HepG2 (cell line): ENCODE measurements around the gene ATP6V1C2. TPM values are rescaled to one million over a fixed set of nuclear protein-coding genes. Genes with fewer than 3 reads are reported as not detected.

Source experiments
- ATAC-seq: fragments of 200-7000 bp; cut with Tn5 transposase; 3 replicates; pipeline ENCODE4 v1.9.1; 2020; ENCODE audit warnings: mild to moderate bottlenecking, moderate library complexity
- BruUV-seq: library from RNA; stranded (reverse); fragments of 400-500 nt; replicated peaks from 2 replicates; lab custom pipeline; 2021; lab: Mats Ljungman, UMichigan
- CTCF ChIA-PET: fragments of 300-600 bp; formaldehyde crosslinking; extraction: SDS; loops from one replicate; lab custom pipeline; 2021; ENCODE audit warnings: low total read pairs, inconsistent platforms, low intra/inter-chr PET ratio; lab: Yijun Ruan, JAX
- POLR2A ChIA-PET: fragments of 350-600 bp; sonication (Branson Sonifier 250); formaldehyde crosslinking; loops from one replicate; lab custom pipeline; 2020; ENCODE audit warnings: antibody characterized with exemption, inconsistent platforms; lab: Yijun Ruan, JAX
- DNase-seq: peaks from one replicate; pipeline ENCODE4 v3.0.0-alpha.2; 2015; ENCODE audit warnings: low spot score
- FAIRE-seq: peaks from 3 replicates; lab custom pipeline; 2011; peaks lifted over from hg19 to GRCh38; lab: Jason Lieb, UNC
- H2AFZ ChIP-seq: one replicate; pipeline ENCODE4 v1.6.1; 2011; ENCODE audit warnings: low read length, inconsistent platforms
- H3K27ac ChIP-seq: fragments of 300-600 bp; 3 replicates; pipeline ENCODE4 v1.8.0; 2011; ENCODE audit warnings: mixed run types, mild to moderate bottlenecking, mixed read lengths, low read length, inconsistent platforms; ENCODE audit not compliant: insufficient read depth; ENCODE audit errors: extremely low read length
- H3K27me3 ChIP-seq, 2 experiments: fragments of 200-600 bp in 1 of 2; 2 replicates in 1 of 2; 3 replicates in 1 of 2; pipeline versions ENCODE4 v1.6.0 to v1.8.0; 2011; ENCODE audit warnings: low read length in 2 of 2, mild to moderate bottlenecking in 2 of 2, moderate library complexity in 2 of 2, inconsistent platforms in 1 of 2; ENCODE audit not compliant: insufficient read depth in 2 of 2, control insufficient read depth in 1 of 2
- H3K36me3 ChIP-seq, 2 experiments: fragments of 200-600 bp in 1 of 2; replicated peaks in 1 of 2; 2 replicates in 1 of 2; 3 replicates in 1 of 2; pipeline versions ENCODE4 v1.5.1 to v1.8.0; 2011; ENCODE audit warnings: low read length in 2 of 2, inconsistent platforms in 1 of 2; ENCODE audit not compliant: insufficient read depth in 2 of 2, control insufficient read depth in 1 of 2
- H3K4me1 ChIP-seq: 2 replicates; pipeline ENCODE4 v1.5.1; 2012; ENCODE audit warnings: low read length, inconsistent platforms; ENCODE audit not compliant: insufficient read depth
- H3K4me2 ChIP-seq: 2 replicates; pipeline ENCODE4 v1.6.0; 2011; ENCODE audit warnings: low read depth, low read length, inconsistent platforms
- H3K4me3 ChIP-seq, 3 experiments: fragments of 200-600 bp in 1 of 3; sonication (generic), shearing (Covaris generic) in 1 of 3; replicated peaks in 1 of 3; 2 replicates each; pipeline ENCODE4 v1.5.1; 2011 to 2016; ENCODE audit warnings: low read length in 3 of 3, inconsistent platforms in 2 of 3, low read depth in 2 of 3, mild to moderate bottlenecking in 2 of 3, control low read depth in 1 of 3, mixed read lengths in 1 of 3; ENCODE audit not compliant: insufficient read depth in 1 of 3
- H3K79me2 ChIP-seq: one replicate; pipeline ENCODE4 v1.6.1; 2011; ENCODE audit warnings: low read length, inconsistent platforms; ENCODE audit not compliant: insufficient read depth
- H3K9ac ChIP-seq: 2 replicates; pipeline ENCODE4 v1.6.0; 2011; ENCODE audit warnings: mild to moderate bottlenecking, low read depth, low read length, inconsistent platforms; ENCODE audit not compliant: insufficient read depth
- H3K9me3 ChIP-seq: 2 replicates; pipeline ENCODE4 v1.5.1; 2012; ENCODE audit warnings: mild to moderate bottlenecking, low read length
- H4K20me1 ChIP-seq: 2 replicates; pipeline ENCODE4 v1.6.0; 2011; ENCODE audit warnings: inconsistent platforms, mild to moderate bottlenecking, low read length, moderate library complexity; ENCODE audit not compliant: insufficient read depth
- CBX1 ChIP-seq: IDR thresholded peaks from one replicate; pipeline ENCODE4 v1.6.1; 2016; ENCODE audit warnings: antibody characterized with exemption, low read depth
- CC2D1A ChIP-seq: sonication (generic); formaldehyde crosslinking; IDR thresholded peaks from 2 replicates; pipeline ENCODE4 v1.8.1; 2023; ENCODE audit warnings: mild to moderate bottlenecking, missing genetic modification reagents
- CEBPG ChIP-seq: IDR thresholded peaks from 2 replicates; pipeline ENCODE4 v1.6.1; 2016
- GATAD1 ChIP-seq: IDR thresholded peaks from 2 replicates; pipeline ENCODE4 v1.6.1; 2016; ENCODE audit warnings: missing genetic modification reagents, missing compliant biosample characterization
- HDAC6 ChIP-seq: fragments of 200-600 bp; sonication (generic); IDR thresholded peaks from 2 replicates; pipeline ENCODE4 v1.7.0; 2017; ENCODE audit warnings: mild to moderate bottlenecking, antibody characterized with exemption, low read length, low read depth
- HNF4A ChIP-seq: sonication (generic); formaldehyde crosslinking; IDR thresholded peaks from 2 replicates; pipeline ENCODE4 v1.4.0; 2020; ENCODE audit warnings: missing genetic modification reagents
- KDM3A ChIP-seq: IDR thresholded peaks from 2 replicates; pipeline ENCODE4 v1.6.1; 2018; ENCODE audit warnings: low read depth, missing compliant biosample characterization
- SRF ChIP-seq: IDR thresholded peaks from 2 replicates; pipeline ENCODE4 v1.6.1; 2011; ENCODE audit warnings: mild to moderate bottlenecking, low read depth, low read length, moderate library complexity
- ZNF234 ChIP-seq: sonication (generic); formaldehyde crosslinking; conservative IDR thresholded peaks from 2 replicates; pipeline ENCODE4 v1.5.1; 2020; ENCODE audit warnings: mild to moderate bottlenecking, missing genetic modification reagents
- ZNF567 ChIP-seq: sonication (generic); formaldehyde crosslinking; IDR thresholded peaks from 2 replicates; pipeline ENCODE4 v1.8.1; 2023; ENCODE audit warnings: mild to moderate bottlenecking, missing genetic modification reagents, borderline replicate concordance
- ZNF672 ChIP-seq: sonication (generic); formaldehyde crosslinking; IDR thresholded peaks from 2 replicates; pipeline ENCODE4 v1.8.1; 2022; ENCODE audit warnings: missing genetic modification reagents
- ZNF879 ChIP-seq: sonication (generic); formaldehyde crosslinking; IDR thresholded peaks from 2 replicates; pipeline ENCODE4 v1.8.1; 2023; ENCODE audit warnings: missing genetic modification reagents
- WGBS: methylation state at CpG from one replicate; pipeline ENCODE4 v1.1.6; 2017; ENCODE audit warnings: low lambda C conversion rate; 5-methylcytosine and 5-hydroxymethylcytosine counted together
- in situ Hi-C: cut with HindIII; loops from 2 replicates; pipeline ENCODE4 v1.10.0; 2017; ENCODE audit warnings: low pct_unique_long_range_greater_than_20kb; ENCODE audit not compliant: extremely low pct_ligation_motif_present
- intact Hi-C: fragments of 100-400 bp; cut with micrococcal nuclease; formaldehyde crosslinking; loops from one replicate; pipeline ENCODE4 v1.10.0; 2022; ENCODE audit not compliant: unreplicated experiment
- polyA plus RNA-seq, 8 experiments: library from polyadenylated mRNA; depleted of rRNA in 3 of 8; stranded (reverse) in 7 of 8; unstranded in 1 of 8; fragments of >200 nt; fragmentation: Illumina TruSeq in 4 of 8; extraction: Trizol in 4 of 8; gene quantifications; 2 replicates each; pipeline versions ENCODE4 v1.2.1 to v1.2.3, GENCODE V29; 2011 to 2016; ENCODE audit warnings: low read depth in 4 of 8, missing spikeins in 1 of 8, mixed read lengths in 1 of 8; ENCODE audit not compliant: insufficient read depth in 1 of 8
- total RNA-seq, 5 experiments: library from RNA; depleted of rRNA; stranded (reverse); fragments of >200 nt; fragmentation: Illumina TruSeq; extraction: Trizol; gene quantifications; 2 replicates each; pipeline ENCODE4 v1.2.3, GENCODE V29; 2016; ENCODE audit warnings: low read depth in 1 of 5
- TF ChIP-seq, protein P1 (sequence below): sonication (generic); formaldehyde crosslinking; IDR thresholded peaks from 2 replicates; pipeline ENCODE4 v1.8.0; 2022; ENCODE audit warnings: mild to moderate bottlenecking, missing genetic modification reagents; ENCODE audit not compliant: insufficient replicate concordance

Gene ATP6V1C2
- total and polyA plus RNA-seq, 2 of the 13 experiments (the other 11 are each of a cell fraction or from before 2014, with no cell fraction given) = 0.04 to 0.29 TPM

- Histone ChIP-seq H3K4me1 (peaks cover 26% of the 10 kb centered on the region), H3K79me2 (no peaks in the 10 kb centered on the region), H2AFZ (no peak overlapping the region), H3K4me2 (no peak overlapping the region), H4K20me1 (no peaks in the 10 kb centered on the region), H3K4me3 (no peak overlapping the region), H3K9me3 (no peaks in the 10 kb centered on the region), H3K36me3 (no peaks in the 10 kb centered on the region), H3K27ac (no peak overlapping the region), H3K9ac (no peak overlapping the region), H3K27me3 (peaks cover 10 to 70% of the 10 kb centered on the region in 2 experiments; a peak in 4 of 5 replicates)
- FAIRE-seq (no peak), ATAC-seq (no peak), DNase-seq (no peak)
- in situ Hi-C loops = no loop called here
- intact Hi-C loops = no loop called here
- CTCF ChIA-PET = no interaction called here
- BruUV-seq = no TSS peak
- 33% methylated on average over 3 of the region's 4 CpGs for WGBS
- POLR2A ChIA-PET = no interaction called here
- TF ChIP-seq ZNF672 (CRISPR knock-in tag) = no peak
- no peak for TF ChIP-seq KDM3A (CRISPR knock-in tag)
- TF ChIP-seq GATAD1 (CRISPR knock-in tag) = no peak
- TF ChIP-seq, protein P1, sequence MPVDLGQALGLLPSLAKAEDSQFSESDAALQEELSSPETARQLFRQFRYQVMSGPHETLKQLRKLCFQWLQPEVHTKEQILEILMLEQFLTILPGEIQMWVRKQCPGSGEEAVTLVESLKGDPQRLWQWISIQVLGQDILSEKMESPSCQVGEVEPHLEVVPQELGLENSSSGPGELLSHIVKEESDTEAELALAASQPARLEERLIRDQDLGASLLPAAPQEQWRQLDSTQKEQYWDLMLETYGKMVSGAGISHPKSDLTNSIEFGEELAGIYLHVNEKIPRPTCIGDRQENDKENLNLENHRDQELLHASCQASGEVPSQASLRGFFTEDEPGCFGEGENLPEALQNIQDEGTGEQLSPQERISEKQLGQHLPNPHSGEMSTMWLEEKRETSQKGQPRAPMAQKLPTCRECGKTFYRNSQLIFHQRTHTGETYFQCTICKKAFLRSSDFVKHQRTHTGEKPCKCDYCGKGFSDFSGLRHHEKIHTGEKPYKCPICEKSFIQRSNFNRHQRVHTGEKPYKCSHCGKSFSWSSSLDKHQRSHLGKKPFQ (CRISPR knock-in tag) = no peak
- no peak for TF ChIP-seq CBX1
- TF ChIP-seq ZNF567 = no peak
- TF ChIP-seq HDAC6 = no peak
- TF ChIP-seq CC2D1A (CRISPR knock-in tag) = no peak
- no peak for TF ChIP-seq CEBPG (CRISPR knock-in tag)
- TF ChIP-seq ZNF879 (CRISPR knock-in tag) = no peak
- no peak for TF ChIP-seq ZNF234 (CRISPR knock-in tag)
- no peak for TF ChIP-seq SRF
- no peak for TF ChIP-seq HNF4A
These were observed 43.5 kb downstream of the ATP6V1C2 start for GRCh38 chr2:10764896-10765295.
